B cell (primary cell): ENCODE data around the gene VARS1. TPM values are rescaled to one million over a fixed set of nuclear protein-coding genes. Genes with fewer than 3 reads are reported as not detected.

Source experiments
- ATAC-seq: fragments of 200-7000 bp; cut with Tn5 transposase; one replicate; pipeline ENCODE4 v1.10.0; 2021; ENCODE audit warnings: low read depth, mild to moderate bottlenecking, moderate number of reproducible peaks, moderate library complexity
- CTCF ChIA-PET: fragments of 350-600 bp; sonication (Branson Sonifier 250); formaldehyde crosslinking; loops from one replicate; lab custom pipeline; 2021; ENCODE audit warnings: antibody characterized with exemption, inconsistent platforms; lab: Charles Lee
- POLR2A ChIA-PET: fragments of 350-600 bp; sonication (Branson Sonifier 250); formaldehyde crosslinking; loops from one replicate; lab custom pipeline; 2021; ENCODE audit warnings: antibody characterized with exemption; lab: Charles Lee
- DNase-seq: peaks from one replicate; pipeline ENCODE4 v3.0.0; 2013
- H2AFZ ChIP-seq: 2 replicates; pipeline ENCODE4 v1.6.1; 2012; ENCODE audit warnings: mild to moderate bottlenecking, low read depth, low read length; ENCODE audit not compliant: insufficient read depth, poor library complexity, severe bottlenecking
- H3K27ac ChIP-seq, 2 donors: 1 replicate in 1 of 2; 2 replicates in 1 of 2; pipeline ENCODE4 v1.5.1; 2012 to 2013; ENCODE audit warnings: low read length in 2 of 2, mild to moderate bottlenecking in 2 of 2, moderate library complexity in 1 of 2
- H3K27me3 ChIP-seq, 4 experiments: fragments of 200-600 bp in 1 of 4; sonication (generic) in 1 of 4; replicated peaks in 1 of 4; 1 replicate in 2 of 4; 2 replicates in 2 of 4; pipeline versions ENCODE4 v1.6.1 to v1.7.0; 2013 to 2016; ENCODE audit warnings: low read length in 3 of 4, mild to moderate bottlenecking in 2 of 4, mixed read lengths in 1 of 4, moderate library complexity in 1 of 4; ENCODE audit not compliant: insufficient read depth in 4 of 4, control insufficient read depth in 3 of 4; ENCODE audit errors: control extremely low read depth in 1 of 4
- H3K36me3 ChIP-seq, 2 experiments: replicated peaks in 1 of 2; 1 replicate in 1 of 2; 2 replicates in 1 of 2; pipeline versions ENCODE4 v1.6.1 to v1.7.1; 2013; ENCODE audit warnings: low read length in 1 of 2; ENCODE audit not compliant: insufficient read depth in 2 of 2, control insufficient read depth in 1 of 2; ENCODE audit errors: control extremely low read depth in 1 of 2, extremely low read depth in 1 of 2
- H3K4me1 ChIP-seq, 2 donors: fragments of 200-600 bp in 1 of 2; sonication (generic) in 1 of 2; 1 replicate in 1 of 2; 2 replicates in 1 of 2; pipeline versions ENCODE4 v1.5.1 to v1.6.1; 2013 to 2017; ENCODE audit warnings: low read length in 2 of 2; ENCODE audit not compliant: control insufficient read depth in 2 of 2, insufficient read depth in 2 of 2
- H3K4me2 ChIP-seq: replicated peaks from 2 replicates; pipeline ENCODE3; 2012; ENCODE audit warnings: mild to moderate bottlenecking, low read depth, low read length; ENCODE audit not compliant: poor library complexity, severe bottlenecking
- H3K4me3 ChIP-seq, 5 experiments: fragments of 200-600 bp in 1 of 5; sonication (generic) in 1 of 5; 1 replicate in 3 of 5; 2 replicates in 2 of 5; pipeline versions ENCODE4 v1.5.1 to v1.7.0; 2011 to 2016; ENCODE audit warnings: low read length in 4 of 5, mild to moderate bottlenecking in 4 of 5, low read depth in 2 of 5, control low read depth in 1 of 5, moderate library complexity in 1 of 5; ENCODE audit not compliant: insufficient read depth in 1 of 5; ENCODE audit errors: control extremely low read depth in 1 of 5, extremely low read depth in 1 of 5
- H3K79me2 ChIP-seq: fragments of 200-600 bp; sonication (generic); one replicate; pipeline ENCODE4 v1.6.0; 2016; ENCODE audit warnings: low read length; ENCODE audit not compliant: control insufficient read depth, insufficient read depth
- H3K9ac ChIP-seq: fragments of 200-600 bp; sonication (generic); 2 replicates; pipeline ENCODE4 v1.6.1; 2017; ENCODE audit warnings: mild to moderate bottlenecking, low read length, moderate library complexity
- H3K9me3 ChIP-seq, 3 donors: one replicate each; pipeline versions ENCODE4 v1.6.1 to v1.7.1; 2013; ENCODE audit warnings: low read length in 2 of 3; ENCODE audit not compliant: control insufficient read depth in 2 of 3, insufficient read depth in 1 of 3; ENCODE audit errors: control extremely low read depth in 1 of 3
- H4K20me1 ChIP-seq: 2 replicates; pipeline ENCODE4 v1.6.0; 2012; ENCODE audit warnings: mild to moderate bottlenecking, low read length; ENCODE audit not compliant: insufficient read depth, control insufficient read depth, poor library complexity, severe bottlenecking
- H3K27ac Mint-ChIP-seq: one replicate; pipeline ENCODE4 v1.8.0; 2021; ENCODE audit warnings: mixed read lengths
- H3K27me3 Mint-ChIP-seq: one replicate; pipeline ENCODE4 v1.8.0; 2021; ENCODE audit warnings: mixed read lengths
- H3K4me1 Mint-ChIP-seq: one replicate; pipeline ENCODE4 v1.8.0; 2021; ENCODE audit warnings: mixed read lengths
- H3K4me3 Mint-ChIP-seq: one replicate; pipeline ENCODE4 v1.8.0; 2021; ENCODE audit warnings: mixed read lengths
- H3K9me3 Mint-ChIP-seq: one replicate; pipeline ENCODE4 v1.8.0; 2022; ENCODE audit warnings: mixed read lengths; ENCODE audit not compliant: insufficient read depth
- CTCF ChIP-seq: fragments of 200-600 bp; IDR thresholded peaks from one replicate; pipeline ENCODE4 v1.8.0; 2022; ENCODE audit warnings: antibody characterized with exemption, mild to moderate bottlenecking
- EZH2 ChIP-seq: IDR thresholded peaks from 2 replicates; pipeline ENCODE4 v1.6.1; 2012; ENCODE audit warnings: borderline replicate concordance, low read depth, mild to moderate bottlenecking, moderate library complexity, low read length; ENCODE audit not compliant: insufficient read depth, poor library complexity, severe bottlenecking
- WGBS: methylation state at CpG from one replicate; pipeline ENCODE4 v1.1.5; 2013; ENCODE audit warnings: missing lambda C conversion rate; ENCODE audit not compliant: insufficient coverage; 5-methylcytosine and 5-hydroxymethylcytosine counted together
- intact Hi-C: fragments of 100-400 bp; cut with micrococcal nuclease; formaldehyde crosslinking; loops from one replicate; pipeline ENCODE4 v1.10.0; 2022
- polyA plus RNA-seq: library from polyadenylated mRNA; depleted of rRNA; stranded (reverse); fragments of >200 nt; gene quantifications from 2 replicates; pipeline ENCODE4 v1.2.3, GENCODE V29; 2012
- total RNA-seq, 2 donors: library from RNA; stranded (reverse); fragments of 120-200 nt in 1 of 2; gene quantifications; 1 replicate in 1 of 2; 2 replicates in 1 of 2; pipeline versions ENCODE4 v1.2.3 to v1.2.4, GENCODE V29; 2013 to 2022

VARS1 gene
- total and polyA plus RNA-seq, 2 donors (not counting 1 experiment from before 2014, with no cell fraction given), result 52.3 to 66.8 TPM

- Histone ChIP-seq H3K27ac (no peak overlapping the region), H3K79me2 (peaks cover 18% of the 10 kb centered on the region), H3K9ac (no peak overlapping the region), H3K9me3 (no peaks in the 10 kb centered on the region), H3K4me2 (no peak overlapping the region), H3K36me3 (peaks cover 0 to 70% of the 10 kb centered on the region in 2 experiments), H3K4me1 (peaks cover 15 to 21% of the 10 kb centered on the region in 2 donors), H3K4me3 (no peak overlapping the region), H3K27me3 (no peaks in the 10 kb centered on the region), H4K20me1 (no peaks in the 10 kb centered on the region), H2AFZ (no peak overlapping the region)
- no peaks in the 10 kb centered on the region for H3K9me3 Mint-ChIP-seq
- H3K4me1 Mint-ChIP-seq, result peaks cover 19% of the 10 kb centered on the region
- ATAC-seq, result no peak
- POLR2A ChIA-PET, result interaction anchor here (1.0 kb wide), 1 partner anchor 49 kb away, joined by 9 read pairs; no protein-coding TSS in a partner anchor
- DNase-seq, result no peak
- H3K27ac Mint-ChIP-seq, result no peak overlapping the region
- WGBS, result 90% methylated on average over 16 of the region's 20 CpGs
- H3K4me3 Mint-ChIP-seq, result no peak overlapping the region
- TF ChIP-seq EZH2 (no peak), CTCF (no peak)
- intact Hi-C loops, result no loop called here
- H3K27me3 Mint-ChIP-seq, result no peaks in the 10 kb centered on the region
- CTCF ChIA-PET, result no interaction called here
Observed at GRCh38 chr6:31780507-31781243, 14.9 kb downstream of the VARS1 start.

GRCh38 chr6:31779908-31780307, 15.6 kb downstream of the VARS1 start:
- ATAC-seq (no peak), DNase-seq (no peak)
- Histone ChIP-seq H3K27ac (no peak overlapping the region), H3K9me3 (no peaks in the 10 kb centered on the region), H2AFZ (no peak overlapping the region), H3K36me3 (peaks cover 0 to 63% of the 10 kb centered on the region in 2 experiments), H3K79me2 (peaks cover 10% of the 10 kb centered on the region), H3K4me1 (peaks cover 15 to 21% of the 10 kb centered on the region in 2 donors), H3K4me2 (no peak overlapping the region), H4K20me1 (no peaks in the 10 kb centered on the region), H3K27me3 (no peaks in the 10 kb centered on the region), H3K9ac (no peak overlapping the region), H3K4me3 (no peak overlapping the region)
- POLR2A ChIA-PET, result no interaction called here
- Mint-ChIP-seq H3K9me3 (no peaks in the 10 kb centered on the region), H3K27ac (no peak overlapping the region), H3K4me3 (no peak overlapping the region), H3K27me3 (no peaks in the 10 kb centered on the region), H3K4me1 (peaks cover 21% of the 10 kb centered on the region)
- WGBS, result 97% methylated on average over 10 of the region's 10 CpGs
- CTCF ChIA-PET, result no interaction called here
- intact Hi-C loops, result no loop called here
- TF ChIP-seq CTCF (no peak), EZH2 (no peak)
